Ishikawa (cell line): ENCODE data around the gene APOL2.

ENCODE experiments used
- CEBPB ChIP-seq: IDR thresholded peaks from 2 replicates; pipeline ENCODE4 v1.6.1; 2012
- CREB1 ChIP-seq: IDR thresholded peaks from 2 replicates; pipeline ENCODE4 v1.6.1; 2012; ENCODE audit warnings: low read depth
- EGR1 ChIP-seq: IDR thresholded peaks from 2 replicates; pipeline ENCODE4 v1.6.1; 2012
- EP300 ChIP-seq: IDR thresholded peaks from 2 replicates; pipeline ENCODE4 v1.6.1; 2012; ENCODE audit warnings: borderline replicate concordance
- FOXM1 ChIP-seq: IDR thresholded peaks from 2 replicates; pipeline ENCODE4 v1.6.1; 2012; ENCODE audit warnings: low read depth, borderline replicate concordance
- NFIC ChIP-seq: IDR thresholded peaks from 2 replicates; pipeline ENCODE4 v1.6.1; 2012
- RAD21 ChIP-seq: IDR thresholded peaks from 2 replicates; pipeline ENCODE4 v1.6.1; 2012; ENCODE audit warnings: low read depth
- TAF1 ChIP-seq: IDR thresholded peaks from 2 replicates; pipeline ENCODE4 v1.6.1; 2012; ENCODE audit warnings: low read depth, mild to moderate bottlenecking
- TCF12 ChIP-seq: IDR thresholded peaks from 2 replicates; pipeline ENCODE4 v1.6.1; 2012; ENCODE audit warnings: low read depth
- TEAD4 ChIP-seq: IDR thresholded peaks from 2 replicates; pipeline ENCODE4 v1.6.1; 2012
- YY1 ChIP-seq: IDR thresholded peaks from 2 replicates; pipeline ENCODE4 v1.6.1; 2012; ENCODE audit warnings: low read depth
- ZBTB7A ChIP-seq: IDR thresholded peaks from 2 replicates; pipeline ENCODE4 v1.6.1; 2012; ENCODE audit warnings: low read depth
- TF ChIP-seq, protein P1 (sequence below): IDR thresholded peaks from 2 replicates; pipeline ENCODE4 v1.6.1; 2012
- TF ChIP-seq, protein P2 (sequence below): IDR thresholded peaks from 2 replicates; pipeline ENCODE4 v1.6.1; 2012
- TF ChIP-seq, protein P3 (sequence below): IDR thresholded peaks from 2 replicates; pipeline ENCODE4 v1.6.1; 2012; ENCODE audit warnings: low read depth, mild to moderate bottlenecking

Gene APOL2

DNA sequence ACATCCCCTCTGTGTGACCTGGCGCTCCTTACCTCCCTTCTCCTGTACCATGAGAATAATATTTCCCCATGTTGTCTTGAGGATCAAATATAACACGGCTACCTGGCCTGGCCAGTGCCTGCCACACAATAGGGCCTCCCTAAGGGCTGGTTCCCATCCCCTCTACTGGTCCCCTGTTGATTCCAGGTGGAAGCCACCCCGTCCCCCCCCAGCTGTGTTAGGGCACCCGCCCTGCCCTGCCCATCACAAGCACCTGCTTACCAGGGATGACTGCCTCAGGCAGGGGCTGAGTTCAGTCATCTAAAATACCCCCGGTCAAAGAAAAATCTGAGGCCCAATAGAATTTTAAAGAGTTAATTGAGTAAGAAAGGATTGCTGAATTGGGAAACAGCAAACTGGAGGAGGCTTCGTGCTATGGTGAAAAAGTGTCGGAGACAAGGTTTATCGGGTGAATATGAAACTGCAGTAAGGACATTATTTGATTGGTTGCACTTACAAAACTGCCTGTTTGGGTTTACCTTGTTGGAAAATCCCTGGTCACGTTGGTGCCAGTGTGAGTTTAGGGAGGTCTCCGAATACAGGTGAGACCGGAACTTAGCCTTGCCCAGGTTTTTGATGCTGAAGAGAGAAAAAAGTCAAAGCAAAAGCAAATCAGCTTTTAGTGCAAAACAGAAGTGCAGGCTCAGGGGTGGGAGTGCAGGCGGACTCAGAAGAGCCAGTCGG is 18.8 kb upstream of the APOL2 start:
- TF ChIP-seq CREB1 (no peak), NFIC (no peak), CEBPB (no peak), YY1 (no peak), TAF1 (no peak), TEAD4 (no peak), TCF12 (no peak)

DNA sequence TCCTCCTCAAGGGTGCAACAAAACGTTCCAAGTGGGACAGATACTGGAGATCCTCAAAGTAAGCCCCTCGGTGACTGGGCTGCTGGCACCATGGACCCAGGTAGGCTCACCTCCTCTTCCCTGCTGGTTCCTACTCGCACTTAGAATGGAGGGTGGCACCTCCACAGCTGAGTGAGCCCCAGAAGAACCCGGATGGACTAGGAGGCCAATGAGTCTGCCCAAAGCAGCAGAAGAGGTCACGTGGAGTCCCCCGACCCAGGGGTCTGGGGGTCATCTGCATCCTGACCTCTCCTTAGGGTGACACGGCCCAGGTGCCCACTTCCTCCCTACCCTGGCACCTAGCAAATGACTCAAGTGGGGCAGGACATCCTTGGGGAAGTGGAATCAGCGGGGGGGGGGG is 18.0 kb upstream of the APOL2 start:
- no peak for TF ChIP-seq CEBPB
- no peak for TF ChIP-seq TCF12
- TF ChIP-seq FOXM1, result no peak
- TF ChIP-seq YY1, result no peak
- no peak for TF ChIP-seq EP300
- no peak for TF ChIP-seq TAF1
- TF ChIP-seq ZBTB7A, result no peak
- no peak for TF ChIP-seq NFIC
- TF ChIP-seq, protein P1, sequence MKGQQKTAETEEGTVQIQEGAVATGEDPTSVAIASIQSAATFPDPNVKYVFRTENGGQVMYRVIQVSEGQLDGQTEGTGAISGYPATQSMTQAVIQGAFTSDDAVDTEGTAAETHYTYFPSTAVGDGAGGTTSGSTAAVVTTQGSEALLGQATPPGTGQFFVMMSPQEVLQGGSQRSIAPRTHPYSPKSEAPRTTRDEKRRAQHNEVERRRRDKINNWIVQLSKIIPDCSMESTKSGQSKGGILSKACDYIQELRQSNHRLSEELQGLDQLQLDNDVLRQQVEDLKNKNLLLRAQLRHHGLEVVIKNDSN, result no peak
- TF ChIP-seq EGR1, result no peak
- TF ChIP-seq, protein P2, sequence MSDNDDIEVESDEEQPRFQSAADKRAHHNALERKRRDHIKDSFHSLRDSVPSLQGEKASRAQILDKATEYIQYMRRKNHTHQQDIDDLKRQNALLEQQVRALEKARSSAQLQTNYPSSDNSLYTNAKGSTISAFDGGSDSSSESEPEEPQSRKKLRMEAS, result no peak
- TF ChIP-seq CREB1, result no peak
- TF ChIP-seq, protein P3, sequence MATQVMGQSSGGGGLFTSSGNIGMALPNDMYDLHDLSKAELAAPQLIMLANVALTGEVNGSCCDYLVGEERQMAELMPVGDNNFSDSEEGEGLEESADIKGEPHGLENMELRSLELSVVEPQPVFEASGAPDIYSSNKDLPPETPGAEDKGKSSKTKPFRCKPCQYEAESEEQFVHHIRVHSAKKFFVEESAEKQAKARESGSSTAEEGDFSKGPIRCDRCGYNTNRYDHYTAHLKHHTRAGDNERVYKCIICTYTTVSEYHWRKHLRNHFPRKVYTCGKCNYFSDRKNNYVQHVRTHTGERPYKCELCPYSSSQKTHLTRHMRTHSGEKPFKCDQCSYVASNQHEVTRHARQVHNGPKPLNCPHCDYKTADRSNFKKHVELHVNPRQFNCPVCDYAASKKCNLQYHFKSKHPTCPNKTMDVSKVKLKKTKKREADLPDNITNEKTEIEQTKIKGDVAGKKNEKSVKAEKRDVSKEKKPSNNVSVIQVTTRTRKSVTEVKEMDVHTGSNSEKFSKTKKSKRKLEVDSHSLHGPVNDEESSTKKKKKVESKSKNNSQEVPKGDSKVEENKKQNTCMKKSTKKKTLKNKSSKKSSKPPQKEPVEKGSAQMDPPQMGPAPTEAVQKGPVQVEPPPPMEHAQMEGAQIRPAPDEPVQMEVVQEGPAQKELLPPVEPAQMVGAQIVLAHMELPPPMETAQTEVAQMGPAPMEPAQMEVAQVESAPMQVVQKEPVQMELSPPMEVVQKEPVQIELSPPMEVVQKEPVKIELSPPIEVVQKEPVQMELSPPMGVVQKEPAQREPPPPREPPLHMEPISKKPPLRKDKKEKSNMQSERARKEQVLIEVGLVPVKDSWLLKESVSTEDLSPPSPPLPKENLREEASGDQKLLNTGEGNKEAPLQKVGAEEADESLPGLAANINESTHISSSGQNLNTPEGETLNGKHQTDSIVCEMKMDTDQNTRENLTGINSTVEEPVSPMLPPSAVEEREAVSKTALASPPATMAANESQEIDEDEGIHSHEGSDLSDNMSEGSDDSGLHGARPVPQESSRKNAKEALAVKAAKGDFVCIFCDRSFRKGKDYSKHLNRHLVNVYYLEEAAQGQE, result no peak
- TF ChIP-seq RAD21, result no peak

DNA sequence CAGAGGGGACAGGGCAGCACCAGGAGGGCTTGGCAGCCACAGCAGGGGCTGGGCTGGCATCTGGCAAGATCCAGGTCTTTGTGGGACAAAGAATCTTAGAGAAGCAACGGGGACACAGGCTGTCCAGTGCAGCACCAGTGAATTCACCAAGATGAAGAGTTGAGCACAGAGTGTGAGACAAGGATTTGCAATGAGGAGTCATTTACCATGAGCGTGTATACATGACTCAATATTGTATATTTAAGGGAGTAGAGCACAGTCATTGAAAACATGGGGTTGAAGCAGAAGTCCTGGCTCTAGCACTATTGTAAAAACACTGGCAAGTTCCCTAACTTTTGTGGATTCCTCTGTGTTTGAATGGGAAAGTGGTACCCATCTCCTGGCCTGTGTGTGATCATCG is 17.2 kb upstream of the APOL2 start:
- no peak for TF ChIP-seq FOXM1
- no peak for TF ChIP-seq RAD21
- no peak for TF ChIP-seq TAF1
- TF ChIP-seq EGR1, result no peak
- no peak for TF ChIP-seq ZBTB7A
- no peak for TF ChIP-seq CEBPB

DNA sequence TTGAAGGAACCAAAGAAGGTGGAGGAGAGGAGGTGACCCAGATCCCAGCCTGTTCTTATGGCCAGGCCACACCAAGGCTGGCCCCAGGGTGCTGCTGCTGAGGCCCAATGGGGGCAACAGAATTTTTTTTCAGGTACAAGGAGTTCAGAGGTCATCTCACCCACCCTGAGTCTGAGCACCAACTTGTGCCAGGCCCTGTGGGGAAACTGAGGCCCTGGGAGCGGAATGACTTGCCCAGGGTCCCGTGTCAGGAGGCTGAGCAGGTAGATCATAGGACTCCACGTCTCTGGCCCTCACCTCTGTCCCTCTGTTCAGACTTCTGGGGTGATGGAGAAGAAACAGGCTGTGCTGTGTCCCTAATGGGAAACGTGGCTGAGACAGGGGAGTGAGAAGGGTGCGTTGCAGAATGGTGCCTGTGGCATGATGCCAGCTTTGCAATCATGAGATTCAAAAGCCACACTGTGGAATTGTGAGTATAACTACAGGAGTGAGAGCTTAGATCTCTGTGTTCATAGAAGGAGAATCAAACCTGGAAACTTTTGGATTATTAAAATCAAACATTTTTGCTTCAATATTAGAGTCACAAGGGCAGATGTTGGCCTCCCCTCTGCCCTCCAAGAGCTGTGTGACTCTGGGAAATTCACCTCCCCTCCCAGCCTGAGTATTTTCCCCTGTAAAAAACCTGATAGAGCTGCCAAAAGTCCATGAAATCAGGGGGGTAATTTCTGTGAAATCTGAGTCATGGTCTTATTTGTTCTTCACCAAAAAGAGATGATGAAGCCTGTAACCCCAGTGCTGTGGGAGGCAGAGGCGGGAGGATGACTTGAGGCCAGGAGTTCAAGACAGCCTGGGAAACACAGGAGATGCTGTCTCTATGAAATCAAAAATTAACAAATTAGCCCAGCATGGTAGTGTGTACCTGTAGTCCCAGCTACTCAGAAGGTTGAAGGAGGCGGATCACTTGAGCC is 14.5 kb upstream of the APOL2 start:
- TF ChIP-seq, protein P3, result no peak
- TF ChIP-seq FOXM1 (no peak), EP300 (no peak), TEAD4 (no peak), TAF1 (no peak), NFIC (no peak), RAD21 (no peak), ZBTB7A (no peak), CREB1 (no peak), TCF12 (no peak), CEBPB (no peak), EGR1 (no peak), YY1 (no peak)
- TF ChIP-seq, protein P2, result no peak
- TF ChIP-seq, protein P1, result no peak

DNA sequence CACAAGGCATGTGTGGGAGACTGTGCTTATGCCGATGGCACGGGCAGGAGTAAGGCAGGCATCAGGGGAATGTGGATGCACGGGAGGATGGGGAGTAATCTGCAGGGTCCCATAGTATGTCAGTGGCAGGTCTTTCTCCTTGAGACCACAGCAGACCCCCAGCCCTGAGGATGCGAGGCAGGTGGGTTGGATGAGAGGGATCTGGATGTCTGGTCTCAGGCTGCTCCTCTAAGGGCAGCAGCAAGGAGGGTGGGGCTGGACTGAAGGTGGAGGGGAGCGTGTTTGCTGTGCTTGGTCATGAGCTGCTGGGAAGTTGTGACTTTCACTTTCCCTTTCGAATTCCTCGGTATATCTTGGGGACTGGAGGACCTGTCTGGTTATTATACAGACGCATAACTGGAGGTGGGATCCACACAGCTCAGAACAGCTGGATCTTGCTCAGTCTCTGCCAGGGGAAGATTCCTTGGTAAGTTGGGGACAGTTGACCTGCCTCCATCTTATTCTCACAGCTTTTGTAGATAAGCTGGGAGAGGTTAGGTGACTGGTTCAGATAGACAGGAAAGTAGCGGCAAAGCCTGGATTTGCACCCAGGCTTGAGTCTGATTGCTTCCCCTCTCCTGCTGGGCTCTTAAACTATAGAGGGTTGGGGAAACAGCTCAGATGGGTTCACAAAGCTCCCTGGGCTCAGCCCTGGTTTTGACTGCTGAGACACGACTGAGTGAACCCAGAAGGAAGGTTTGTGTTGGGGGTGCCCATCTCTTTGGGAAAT is 13.6 kb upstream of the APOL2 start, which contains the start of gene APOL1:
APOL1 (plus strand) TSS at position 380 of the 769 bp plus-strand sequence. CDS start 1,823 bp downstream, outside the sequence.
- TF ChIP-seq TCF12, result no peak
- no peak for TF ChIP-seq FOXM1
- TF ChIP-seq YY1, result no peak
- TF ChIP-seq EGR1, result no peak
- TF ChIP-seq, protein P2, result no peak
- no peak for TF ChIP-seq TAF1
- TF ChIP-seq, protein P3, result no peak
- no peak for TF ChIP-seq NFIC
